ENCODE results near the gene SMG5.

SMG5 gene

GRCh38 chr1:156233426-156234127 is 49.0 kb downstream of the SMG5 start:
- no peak for TF ChIP-seq CTCF (IDR thresholded peaks at IDR 0.05; ENCODE audit: low read depth, low read length)
- H3K4me3 ChIP-seq (ENCODE audit: low read depth, low read length): no peak overlapping the region
- DNase-seq (ENCODE audit: low read depth, low spot score): peak; percentile 79
- in situ Hi-C loops (cut with HindIII; ENCODE audit: low sequenced_read_pairs): no loop called here

- H3K4me3 ChIP-seq (ENCODE audit: low read depth, low read length): no peak overlapping the region
- no peak for DNase-seq (ENCODE audit: low read depth, low spot score)
- in situ Hi-C loops (cut with HindIII; ENCODE audit: low sequenced_read_pairs): no loop called here
- no peak for TF ChIP-seq CTCF (IDR thresholded peaks at IDR 0.05; ENCODE audit: low read depth, low read length)
Observed at GRCh38 chr1:156232201-156232894, 50.3 kb downstream of the SMG5 start.

GRCh38 chr1:156230473-156230837 is 52.2 kb downstream of the SMG5 start:
- no peak for DNase-seq (ENCODE audit: low read depth, low spot score)
- no peak for TF ChIP-seq CTCF (IDR thresholded peaks at IDR 0.05; ENCODE audit: low read depth, low read length)
- in situ Hi-C loops (cut with HindIII; ENCODE audit: low sequenced_read_pairs): no loop called here
- H3K4me3 ChIP-seq (ENCODE audit: low read depth, low read length): no peak overlapping the region

- no peak for TF ChIP-seq CTCF (IDR thresholded peaks at IDR 0.05; ENCODE audit: low read depth, low read length)
- DNase-seq (ENCODE audit: low read depth, low spot score): no peak
- H3K4me3 ChIP-seq (ENCODE audit: low read depth, low read length): no peak overlapping the region
- in situ Hi-C loops (cut with HindIII; ENCODE audit: low sequenced_read_pairs): no loop called here
Observed at GRCh38 chr1:156229809-156230472, 52.7 kb downstream of the SMG5 start.

- no peak for TF ChIP-seq CTCF (IDR thresholded peaks at IDR 0.05; ENCODE audit: low read depth, low read length)
- in situ Hi-C loops (cut with HindIII; ENCODE audit: low sequenced_read_pairs): no loop called here
- H3K4me3 ChIP-seq (ENCODE audit: low read depth, low read length): no peak overlapping the region
- DNase-seq (ENCODE audit: low read depth, low spot score): no peak
Observed at GRCh38 chr1:156228501-156228900, 54.1 kb downstream of the SMG5 start.

GRCh38 chr1:156226782-156227181 is 55.8 kb downstream of the SMG5 start:
- no peak for TF ChIP-seq CTCF (IDR thresholded peaks at IDR 0.05; ENCODE audit: low read depth, low read length)
- in situ Hi-C loops (cut with HindIII; ENCODE audit: low sequenced_read_pairs): no loop called here
- H3K4me3 ChIP-seq (ENCODE audit: low read depth, low read length): no peak overlapping the region
- no peak for DNase-seq (ENCODE audit: low read depth, low spot score)
